Vagina (tissue), 2 donors: ENCODE data around the gene TMPRSS3. TPM values are rescaled to one million over a fixed set of nuclear protein-coding genes. Genes with fewer than 3 reads are reported as not detected.

Experiments used
- DNase-seq, 2 donors: peaks; one replicate each; pipeline ENCODE4 v3.0.0-alpha.2; 2017; ENCODE audit errors: extremely low spot score in 2 of 2
- H3K27ac ChIP-seq: fragments of 200-600 bp; sonication (generic); one replicate; pipeline ENCODE4 v1.5.1; 2019
- H3K27me3 ChIP-seq: fragments of 200-600 bp; sonication (generic); one replicate; pipeline ENCODE4 v1.5.1; 2019
- H3K36me3 ChIP-seq, 2 donors: fragments of 200-600 bp; sonication (generic); one replicate each; pipeline ENCODE4 v1.5.1; 2017 to 2019
- H3K4me1 ChIP-seq: fragments of 200-600 bp; sonication (generic); one replicate; pipeline ENCODE4 v1.5.1; 2019
- H3K4me3 ChIP-seq, 2 donors: fragments of 200-600 bp; sonication (generic); 1 replicate in 1 of 2; 2 replicates in 1 of 2; pipeline ENCODE4 v1.5.1; 2016 to 2019
- H3K9me3 ChIP-seq: fragments of 200-600 bp; sonication (generic); one replicate; pipeline ENCODE4 v1.5.1; 2019
- CTCF ChIP-seq, 3 experiments: fragments of 450-650 bp in 2 of 3; fragments of 200-600 bp in 1 of 3; sonication (generic) in 1 of 3; IDR thresholded peaks; one replicate each; pipeline ENCODE4 v1.5.1; 2017 to 2019; ENCODE audit warnings: antibody characterized with exemption in 3 of 3, mild to moderate bottlenecking in 2 of 3, moderate library complexity in 2 of 3
- POLR2A ChIP-seq, 2 donors: fragments of 450-650 bp; IDR thresholded peaks; one replicate each; pipeline ENCODE4 v1.6.1; 2017; ENCODE audit warnings: antibody characterized with exemption in 2 of 2, mild to moderate bottlenecking in 2 of 2, moderate library complexity in 2 of 2
- POLR2AphosphoS5 ChIP-seq, 2 donors: sonication (generic); formaldehyde crosslinking; IDR thresholded peaks; one replicate each; pipeline ENCODE4 v1.9.0; 2017; ENCODE audit warnings: antibody characterized with exemption in 2 of 2, mild to moderate bottlenecking in 2 of 2, low read depth in 1 of 2; ENCODE audit not compliant: insufficient read depth in 1 of 2
- intact Hi-C: fragments of 100-400 bp; cut with DNase I; formaldehyde crosslinking; loops from one replicate; pipeline ENCODE4 v1.15.1; 2023
- total RNA-seq: library from RNA; depleted of rRNA; stranded (reverse); fragments of >200 nt; gene quantifications from one replicate; pipeline ENCODE4 v1.2.3, GENCODE V29; 2016

The TMPRSS3 gene
- total RNA-seq, 1 donor from 2014 or later = 0.25 TPM

GRCh38 chr21:42414066-42414465 lies 18.2 kb upstream of the TMPRSS3 start:
- H3K36me3 ChIP-seq = no peaks in the 10 kb centered on the region
- no peaks in the 10 kb centered on the region for H3K4me1 ChIP-seq
- no peaks in the 10 kb centered on the region for H3K27me3 ChIP-seq
- intact Hi-C loops = no loop called here
- no peak overlapping the region for H3K4me3 ChIP-seq
- TF ChIP-seq CTCF (IDR thresholded peaks at IDR 0.05) (no peak), POLR2A (IDR thresholded peaks at IDR 0.05) (no peak), POLR2AphosphoS5 (IDR thresholded peaks at IDR 0.05; ENCODE audit: insufficient read depth in 1 of 2, low read depth in 1 of 2) (no peak)
- H3K27ac ChIP-seq = no peak overlapping the region
- H3K9me3 ChIP-seq = no peaks in the 10 kb centered on the region
- DNase-seq = no peak

GRCh38 chr21:42413500-42413899 lies 17.6 kb upstream of the TMPRSS3 start:
- no peaks in the 10 kb centered on the region for H3K36me3 ChIP-seq
- H3K4me3 ChIP-seq = no peak overlapping the region
- TF ChIP-seq CTCF (IDR thresholded peaks at IDR 0.05) = no peak
- no peak for TF ChIP-seq POLR2A (IDR thresholded peaks at IDR 0.05)
- no peak for TF ChIP-seq POLR2AphosphoS5 (IDR thresholded peaks at IDR 0.05; ENCODE audit: insufficient read depth in 1 of 2, low read depth in 1 of 2)
- no peak for DNase-seq
- H3K9me3 ChIP-seq = no peaks in the 10 kb centered on the region
- intact Hi-C loops = no loop called here
- no peaks in the 10 kb centered on the region for H3K27me3 ChIP-seq
- H3K27ac ChIP-seq = no peak overlapping the region
- H3K4me1 ChIP-seq = no peaks in the 10 kb centered on the region

DNA sequence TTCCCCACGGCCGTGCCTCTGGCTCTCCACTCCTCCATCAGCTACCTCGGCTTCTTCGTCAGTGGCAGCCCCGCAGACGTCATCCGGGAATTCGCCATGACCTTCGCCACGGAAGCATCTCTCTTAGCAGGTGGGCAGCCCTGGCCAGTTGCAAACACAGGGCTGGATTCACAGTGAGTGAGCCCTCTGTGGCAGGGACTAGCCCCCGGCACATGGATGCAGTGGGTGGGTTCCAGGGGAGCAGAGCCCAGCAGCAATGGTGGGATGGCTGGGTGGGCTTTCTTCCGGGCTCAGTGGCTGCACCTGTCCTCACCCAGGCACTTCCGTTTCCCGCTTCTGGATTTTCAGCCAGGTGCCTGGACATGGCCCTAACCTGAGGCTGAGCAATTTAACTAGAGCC lies 17.2 kb upstream of the TMPRSS3 start:
- intact Hi-C loops = no loop called here
- H3K4me1 ChIP-seq = no peaks in the 10 kb centered on the region
- no peaks in the 10 kb centered on the region for H3K9me3 ChIP-seq
- TF ChIP-seq CTCF (IDR thresholded peaks at IDR 0.05) (no peak), POLR2AphosphoS5 (IDR thresholded peaks at IDR 0.05; ENCODE audit: insufficient read depth in 1 of 2, low read depth in 1 of 2) (no peak), POLR2A (IDR thresholded peaks at IDR 0.05) (no peak)
- no peaks in the 10 kb centered on the region for H3K36me3 ChIP-seq
- H3K27ac ChIP-seq = no peak overlapping the region
- H3K4me3 ChIP-seq = no peak overlapping the region
- no peak for DNase-seq
- H3K27me3 ChIP-seq = no peaks in the 10 kb centered on the region

- no peak for DNase-seq
- H3K27me3 ChIP-seq = no peaks in the 10 kb centered on the region
- no peaks in the 10 kb centered on the region for H3K36me3 ChIP-seq
- no peaks in the 10 kb centered on the region for H3K4me1 ChIP-seq
- intact Hi-C loops = no loop called here
- no peak overlapping the region for H3K4me3 ChIP-seq
- TF ChIP-seq POLR2A (IDR thresholded peaks at IDR 0.05) (no peak), POLR2AphosphoS5 (IDR thresholded peaks at IDR 0.05; ENCODE audit: insufficient read depth in 1 of 2, low read depth in 1 of 2) (no peak), CTCF (IDR thresholded peaks at IDR 0.05) (no peak)
- no peaks in the 10 kb centered on the region for H3K9me3 ChIP-seq
- no peak overlapping the region for H3K27ac ChIP-seq
Observed at GRCh38 chr21:42412636-42412933, 16.7 kb upstream of the TMPRSS3 start.

DNA sequence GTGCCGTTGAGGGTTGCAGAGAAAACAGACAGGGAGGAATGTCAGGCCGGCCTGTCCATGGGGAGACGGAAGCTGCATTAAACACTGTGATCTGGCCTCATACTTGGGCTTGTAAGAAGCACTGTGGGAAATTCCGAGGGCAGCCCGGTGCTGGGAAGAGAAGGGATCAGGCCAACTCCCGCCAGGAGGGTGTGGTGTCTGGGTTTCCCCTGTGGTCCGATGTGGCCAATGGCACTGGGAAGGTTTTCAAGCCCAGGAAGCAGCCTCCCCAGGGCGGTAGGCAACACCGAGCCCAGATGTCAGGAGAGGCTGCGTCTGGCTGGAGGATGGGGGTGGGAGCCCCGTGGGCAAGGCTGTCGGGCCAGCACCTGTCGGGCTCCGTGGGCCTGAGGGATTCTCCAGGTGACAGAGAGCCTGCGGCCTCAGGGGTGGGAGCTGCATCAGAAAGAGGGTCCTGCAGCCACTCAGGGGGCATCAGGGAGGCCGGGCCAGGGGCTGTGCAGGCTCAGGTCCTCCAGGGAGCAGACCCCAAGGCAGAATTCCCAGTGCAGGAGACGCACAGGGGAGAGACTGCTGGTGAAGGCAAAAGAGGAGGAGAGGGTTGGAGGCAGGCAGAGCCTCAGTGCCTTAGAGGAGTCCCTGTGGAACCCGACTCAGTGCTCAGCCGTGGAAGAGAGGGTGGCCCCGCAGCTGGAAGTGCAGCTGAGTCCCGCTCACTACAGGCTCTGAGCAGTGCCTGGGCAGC lies 16.2 kb upstream of the TMPRSS3 start:
- H3K27me3 ChIP-seq = no peaks in the 10 kb centered on the region
- DNase-seq = no peak
- intact Hi-C loops = no loop called here

More for the DNA sequence above, 16.2 kb upstream of the TMPRSS3 start:
- Histone ChIP-seq H3K27ac (no peak overlapping the region), H3K4me3 (no peak overlapping the region), H3K9me3 (no peaks in the 10 kb centered on the region), H3K36me3 (no peaks in the 10 kb centered on the region), H3K4me1 (no peaks in the 10 kb centered on the region)
- no peak for TF ChIP-seq POLR2A (IDR thresholded peaks at IDR 0.05)
